ENCODE results near the gene VPS50. TPM values are rescaled to one million over a fixed set of nuclear protein-coding genes. Genes with fewer than 3 reads are reported as not detected.

VPS50 gene
- total and polyA plus RNA-seq, 2 donors (not counting 3 experiments of a cell fraction or from before 2014, with no cell fraction given) = 6.6 to 25.6 TPM

- Histone ChIP-seq H3K27ac (ENCODE audit: insufficient read depth, low read depth, low read length) (no peak overlapping the region), H3K79me2 (ENCODE audit: control insufficient read depth, insufficient read depth, low read length) (no peaks in the 10 kb centered on the region), H3K4me1 (ENCODE audit: control insufficient read depth, extremely low read depth, insufficient read depth, low read length) (no peaks in the 10 kb centered on the region), H3K27me3 (ENCODE audit: control insufficient read depth in 2 of 2, insufficient read depth in 2 of 2, low read length in 2 of 2) (peaks cover 11 to 13% of the 10 kb centered on the region in 2 experiments), H3K4me3 (replicated peaks in 1 of 3; ENCODE audit: insufficient read depth in 1 of 3, low read depth in 1 of 3, low read length in 3 of 3) (no peak overlapping the region), H3K9me1 (replicated peaks; ENCODE audit: control insufficient read depth, extremely low read depth, insufficient read depth, low read length) (no peaks in the 10 kb centered on the region), H3K4me2 (ENCODE audit: insufficient read depth, low read length) (no peak overlapping the region), H3K36me3 (ENCODE audit: control insufficient read depth in 2 of 2, extremely low read depth in 1 of 2, insufficient read depth in 2 of 2, low read length in 2 of 2) (no peaks in the 10 kb centered on the region), H3K9me3 (replicated peaks; ENCODE audit: control insufficient read depth, insufficient read depth, low read length) (no peaks in the 10 kb centered on the region), H4K20me1 (replicated peaks; ENCODE audit: control insufficient read depth, extremely low read depth, insufficient read depth, low read length) (no peaks in the 10 kb centered on the region), H2AFZ (ENCODE audit: low read depth, low read length) (no peak overlapping the region), H3K9ac (replicated peaks; ENCODE audit: extremely low read depth, insufficient read depth, low read length) (no peak overlapping the region)
- no TSS peak for BruUV-seq (replicated peaks)
- FAIRE-seq = no peak
- ChIA-PET POLR2A (no interaction called here), CTCF (no interaction called here)
- intact Hi-C loops (cut with micrococcal nuclease) = no loop called here
- no peak for TF ChIP-seq JUN (IDR thresholded peaks at IDR 0.05; ENCODE audit: borderline replicate concordance, insufficient read depth, insufficient read length, low read depth)
- dilution Hi-C loops (cut with MboI; ENCODE audit: extremely low pct_ligation_motif_present, low sequenced_read_pairs) = no loop called here
- no peak for DNase-seq (ENCODE audit: low read depth, low spot score)
These were observed 141.4 kb downstream of the VPS50 start for GRCh38 chr7:93373537-93373936.

DNA sequence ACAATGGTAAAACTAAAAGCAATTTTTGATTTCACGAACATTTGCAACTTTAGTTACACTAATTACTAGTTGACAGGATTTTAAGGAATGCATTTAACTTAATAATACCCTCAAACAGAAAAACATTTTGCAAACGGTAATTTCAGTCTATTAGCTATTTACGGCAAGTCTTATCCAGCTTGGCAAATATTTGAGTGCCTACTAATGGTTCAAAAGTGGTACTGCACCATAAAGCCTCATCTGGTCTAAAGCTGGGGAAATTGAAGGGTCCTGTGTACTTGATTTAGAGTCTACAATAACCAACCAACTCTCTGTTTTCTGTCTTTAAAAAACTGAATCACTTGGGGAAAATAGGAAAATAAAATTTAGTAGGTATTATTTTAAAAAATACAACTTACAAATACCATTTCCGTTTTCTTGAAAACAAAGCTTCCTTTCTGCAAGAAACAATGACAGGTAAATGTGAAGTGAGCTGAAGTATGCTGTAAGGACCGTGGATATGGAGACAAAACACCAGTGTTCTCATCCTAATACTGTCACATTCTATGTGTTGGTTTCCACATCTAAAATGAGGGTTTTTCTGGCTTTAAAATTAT is 142.3 kb downstream of the VPS50 start:
- Histone ChIP-seq H3K79me2 (ENCODE audit: control insufficient read depth, insufficient read depth, low read length) (no peaks in the 10 kb centered on the region), H3K9ac (replicated peaks; ENCODE audit: extremely low read depth, insufficient read depth, low read length) (no peak overlapping the region), H3K27me3 (ENCODE audit: control insufficient read depth in 2 of 2, insufficient read depth in 2 of 2, low read length in 2 of 2) (peaks cover 11 to 13% of the 10 kb centered on the region in 2 experiments), H3K27ac (ENCODE audit: insufficient read depth, low read depth, low read length) (no peak overlapping the region), H3K4me1 (ENCODE audit: control insufficient read depth, extremely low read depth, insufficient read depth, low read length) (no peaks in the 10 kb centered on the region), H3K9me1 (replicated peaks; ENCODE audit: control insufficient read depth, extremely low read depth, insufficient read depth, low read length) (no peaks in the 10 kb centered on the region), H3K36me3 (ENCODE audit: control insufficient read depth in 2 of 2, extremely low read depth in 1 of 2, insufficient read depth in 2 of 2, low read length in 2 of 2) (no peaks in the 10 kb centered on the region), H3K9me3 (replicated peaks; ENCODE audit: control insufficient read depth, insufficient read depth, low read length) (no peaks in the 10 kb centered on the region), H3K4me3 (replicated peaks in 1 of 3; ENCODE audit: insufficient read depth in 1 of 3, low read depth in 1 of 3, low read length in 3 of 3) (no peak overlapping the region), H2AFZ (ENCODE audit: low read depth, low read length) (no peak overlapping the region), H4K20me1 (replicated peaks; ENCODE audit: control insufficient read depth, extremely low read depth, insufficient read depth, low read length) (no peaks in the 10 kb centered on the region), H3K4me2 (ENCODE audit: insufficient read depth, low read length) (no peak overlapping the region)
- peak; percentile 55 for FAIRE-seq
- ChIA-PET CTCF (interaction anchor here (0.6 to 1.8 kb wide), 36 partner anchors 9 to 675 kb away, joined by 3 to 50 read pairs (median 5); no protein-coding TSS in a partner anchor), POLR2A (no interaction called here)
- peak; percentile 54 for DNase-seq (ENCODE audit: low read depth, low spot score)
- dilution Hi-C loops (cut with MboI; ENCODE audit: extremely low pct_ligation_motif_present, low sequenced_read_pairs) (no loop called here), intact Hi-C loops (cut with micrococcal nuclease) (loop anchor here (1.0 kb wide), 1 partner anchor 129 kb away; no protein-coding TSS in a partner anchor)
- no TSS peak for BruUV-seq (replicated peaks)
- TF ChIP-seq POLR2AphosphoS5 (IDR thresholded peaks at IDR 0.05; ENCODE audit: insufficient read depth, low read depth, low read length) (no peak), POLR2A (IDR thresholded peaks at IDR 0.05; ENCODE audit: low read depth, low read length) (no peak), MYC (IDR thresholded peaks at IDR 0.05; ENCODE audit: low read depth, low read length) (no peak)
- TF ChIP-seq, protein P1, sequence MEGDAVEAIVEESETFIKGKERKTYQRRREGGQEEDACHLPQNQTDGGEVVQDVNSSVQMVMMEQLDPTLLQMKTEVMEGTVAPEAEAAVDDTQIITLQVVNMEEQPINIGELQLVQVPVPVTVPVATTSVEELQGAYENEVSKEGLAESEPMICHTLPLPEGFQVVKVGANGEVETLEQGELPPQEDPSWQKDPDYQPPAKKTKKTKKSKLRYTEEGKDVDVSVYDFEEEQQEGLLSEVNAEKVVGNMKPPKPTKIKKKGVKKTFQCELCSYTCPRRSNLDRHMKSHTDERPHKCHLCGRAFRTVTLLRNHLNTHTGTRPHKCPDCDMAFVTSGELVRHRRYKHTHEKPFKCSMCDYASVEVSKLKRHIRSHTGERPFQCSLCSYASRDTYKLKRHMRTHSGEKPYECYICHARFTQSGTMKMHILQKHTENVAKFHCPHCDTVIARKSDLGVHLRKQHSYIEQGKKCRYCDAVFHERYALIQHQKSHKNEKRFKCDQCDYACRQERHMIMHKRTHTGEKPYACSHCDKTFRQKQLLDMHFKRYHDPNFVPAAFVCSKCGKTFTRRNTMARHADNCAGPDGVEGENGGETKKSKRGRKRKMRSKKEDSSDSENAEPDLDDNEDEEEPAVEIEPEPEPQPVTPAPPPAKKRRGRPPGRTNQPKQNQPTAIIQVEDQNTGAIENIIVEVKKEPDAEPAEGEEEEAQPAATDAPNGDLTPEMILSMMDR (IDR thresholded peaks at IDR 0.05; ENCODE audit: extremely low read depth in 1 of 2, insufficient read depth in 1 of 2, low read depth in 1 of 2, low read length in 2 of 2) = peak; percentile 50 to 69
